HG02852 (cell line): ENCODE data around the gene INKA2.

Experiments used
- ATAC-seq: cut with Tn5 transposase; IDR thresholded peaks from one replicate; pipeline ENCODE4 v1.9.1; 2021; ENCODE audit warnings: mild to moderate bottlenecking, moderate library complexity; ENCODE audit not compliant: unreplicated experiment

Gene INKA2

DNA sequence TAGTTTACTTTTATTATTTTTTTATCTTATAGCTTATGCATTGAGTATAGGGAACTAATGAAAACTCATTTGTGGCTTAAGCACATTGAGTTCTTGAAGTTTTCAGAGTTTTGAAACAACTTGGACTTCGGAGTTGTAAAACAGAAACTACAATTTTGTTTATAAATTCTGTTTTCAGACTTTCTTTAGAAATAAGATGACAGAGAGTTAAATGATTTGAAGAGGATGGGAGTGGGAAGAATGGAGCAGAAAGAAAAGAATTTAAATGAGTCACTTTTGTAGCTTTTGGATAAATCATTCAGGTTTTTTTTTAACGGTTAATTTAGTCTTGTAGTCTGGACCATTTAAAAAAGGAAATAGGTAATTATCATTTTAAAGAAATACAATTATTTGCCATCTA is 32.3 kb downstream of the INKA2 start:
- ATAC-seq, result no peak

DNA sequence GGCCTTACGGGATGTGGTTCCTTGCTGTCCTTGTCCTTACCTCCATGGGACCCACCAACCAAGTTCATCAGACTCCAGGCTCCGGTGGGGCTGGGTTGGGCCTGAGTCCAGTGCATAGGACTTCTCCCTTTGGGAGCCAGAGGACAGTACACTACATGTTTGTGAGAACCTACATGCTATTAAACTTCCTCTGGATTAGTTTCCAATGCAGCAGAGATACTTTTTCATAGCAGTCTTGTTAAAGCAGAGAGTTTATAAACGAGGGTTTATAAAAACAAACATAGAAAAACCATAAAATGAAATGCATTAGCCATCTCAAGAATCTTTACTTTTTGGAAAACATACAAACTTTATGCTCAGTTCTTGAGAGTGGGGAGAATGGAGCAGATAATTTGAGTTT is 33.4 kb downstream of the INKA2 start:
- no peak for ATAC-seq

DNA sequence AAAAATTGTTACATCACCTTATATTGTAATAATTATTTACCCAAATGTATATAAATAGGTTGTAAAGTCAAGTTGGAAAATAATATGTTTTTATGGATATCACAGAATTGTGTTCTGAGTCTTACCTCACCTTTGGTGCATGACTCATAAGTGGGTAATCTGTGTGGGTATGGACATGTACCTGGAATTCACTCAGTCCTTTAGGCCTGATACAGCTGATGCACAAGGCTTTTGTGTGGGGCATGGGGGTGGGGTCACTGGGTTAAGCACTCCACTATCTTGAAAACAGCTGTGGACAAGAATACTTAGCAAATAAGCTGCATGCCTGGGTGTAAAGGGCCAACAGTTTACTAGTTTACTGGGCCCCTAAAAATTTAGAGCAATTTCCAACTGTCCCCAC is 34.4 kb downstream of the INKA2 start:
- no peak for ATAC-seq

DNA sequence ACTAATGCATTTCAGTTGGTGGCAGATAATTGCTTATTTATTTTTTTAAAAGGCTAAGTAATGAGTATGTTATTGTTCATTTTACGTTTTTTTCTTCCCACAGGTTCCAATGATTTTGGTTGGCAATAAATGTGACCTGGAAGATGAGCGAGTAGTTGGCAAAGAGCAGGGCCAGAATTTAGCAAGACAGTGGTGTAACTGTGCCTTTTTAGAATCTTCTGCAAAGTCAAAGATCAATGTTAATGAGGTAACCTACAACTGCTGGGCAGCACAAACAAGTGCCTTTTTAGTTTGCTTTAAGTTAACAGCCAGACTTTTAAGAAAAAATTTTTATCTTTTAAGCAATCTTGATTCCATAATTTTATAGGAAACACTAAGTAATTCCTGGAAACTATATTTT is 35.0 kb downstream of the INKA2 start:
- no peak for ATAC-seq

DNA sequence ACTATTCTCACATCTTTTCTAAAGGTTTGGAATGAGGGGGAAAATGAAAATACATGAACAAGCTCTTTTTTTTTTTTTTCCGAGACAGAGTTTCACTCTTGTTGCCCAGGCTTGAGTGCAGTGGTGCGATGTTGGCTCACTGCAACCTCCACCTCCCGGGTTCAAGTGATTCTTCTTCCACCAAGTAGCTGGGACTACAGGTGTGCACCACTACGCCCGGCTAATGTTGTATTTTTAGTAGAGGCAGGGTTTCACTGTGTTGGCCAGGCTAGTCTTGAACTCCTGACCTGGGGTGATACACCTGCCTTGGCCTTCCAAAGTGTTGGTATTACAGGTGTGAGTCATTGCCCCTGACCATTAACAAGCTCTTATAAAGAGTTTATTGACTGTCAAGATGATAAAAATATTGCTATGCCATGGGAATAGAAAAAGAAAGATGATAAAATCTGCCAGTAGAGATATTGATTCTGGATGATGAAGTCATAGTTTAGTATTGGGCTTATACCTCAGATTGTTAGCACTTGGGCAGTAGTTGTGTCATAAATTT is 36.6 kb downstream of the INKA2 start:
- ATAC-seq, result no peak

DNA sequence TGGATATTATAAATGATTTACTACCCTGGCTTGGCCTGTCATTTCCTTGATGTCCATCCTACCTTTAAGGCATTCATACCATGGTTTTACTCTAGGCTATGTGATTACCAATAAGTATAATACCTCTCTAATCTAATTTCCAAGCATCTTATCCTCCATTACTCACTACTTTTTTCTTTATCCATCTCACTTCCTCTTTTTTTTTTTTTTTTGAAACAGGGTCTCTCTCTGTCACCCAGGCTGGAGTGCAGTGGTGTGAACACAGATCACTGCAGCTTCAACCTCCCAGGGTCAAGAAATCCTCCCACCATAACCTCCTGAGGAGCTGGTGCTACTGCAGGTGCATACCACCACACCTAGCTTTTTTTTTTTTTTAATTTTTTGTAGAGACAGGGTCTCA is 39.9 kb downstream of the INKA2 start:
- no peak for ATAC-seq

DNA sequence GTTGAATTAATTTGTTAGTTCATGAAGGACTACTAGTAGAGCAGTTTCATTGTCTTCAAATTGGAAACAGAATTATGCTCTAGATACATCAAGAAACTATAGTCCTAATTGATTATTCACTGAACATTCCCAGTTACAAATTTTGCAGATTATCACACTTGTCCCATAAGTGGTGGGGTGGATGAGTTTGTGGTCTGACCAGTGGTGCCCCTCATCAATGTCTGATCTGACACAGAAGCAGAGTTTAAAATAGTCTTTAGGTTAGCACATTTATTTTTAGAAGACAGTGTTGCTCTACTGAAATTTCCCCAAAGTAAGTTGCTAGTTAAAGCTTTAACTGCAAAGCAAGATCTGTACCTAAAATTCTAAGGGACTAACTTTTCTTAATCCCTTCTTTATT is 42.9 kb downstream of the INKA2 start:
- no peak for ATAC-seq

DNA sequence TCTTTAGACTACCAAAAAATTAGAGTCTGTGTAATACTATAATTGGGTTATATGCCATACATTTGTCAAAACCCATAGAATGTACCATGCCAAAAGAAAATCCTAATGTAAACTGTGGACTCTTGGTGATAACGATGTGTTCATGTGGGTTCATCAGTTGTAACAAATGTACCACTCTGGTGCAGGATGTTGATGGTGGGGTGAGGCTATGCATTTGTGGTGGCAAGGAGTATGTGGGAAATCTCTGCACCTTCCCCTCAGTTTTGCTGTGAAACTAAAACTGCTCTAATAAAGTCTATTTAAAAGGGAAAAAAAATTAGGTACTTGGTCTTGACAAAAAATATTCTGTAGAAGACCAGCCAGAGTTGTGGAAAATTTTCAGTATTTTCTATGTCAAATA is 43.4 kb downstream of the INKA2 start:
- ATAC-seq, result no peak

DNA sequence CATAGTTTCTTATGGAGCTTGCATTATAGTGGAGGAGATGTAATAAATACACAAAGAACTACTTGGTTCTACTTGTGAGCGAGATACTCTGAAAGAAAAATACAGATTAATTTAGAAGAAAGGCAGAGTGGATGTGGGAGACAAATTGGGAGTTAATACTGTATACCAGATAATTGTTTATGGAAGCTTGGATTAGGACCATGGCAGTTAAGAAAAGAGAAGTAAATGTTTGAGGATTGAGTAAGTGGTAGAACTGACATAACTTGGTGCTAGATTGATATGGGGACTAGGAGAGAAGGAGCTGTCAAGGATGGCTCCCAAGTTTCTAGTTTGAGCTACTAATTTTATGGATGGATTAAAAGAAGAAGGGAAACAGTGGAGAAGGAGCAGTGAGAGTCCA is 47.3 kb downstream of the INKA2 start:
- no peak for ATAC-seq

DNA sequence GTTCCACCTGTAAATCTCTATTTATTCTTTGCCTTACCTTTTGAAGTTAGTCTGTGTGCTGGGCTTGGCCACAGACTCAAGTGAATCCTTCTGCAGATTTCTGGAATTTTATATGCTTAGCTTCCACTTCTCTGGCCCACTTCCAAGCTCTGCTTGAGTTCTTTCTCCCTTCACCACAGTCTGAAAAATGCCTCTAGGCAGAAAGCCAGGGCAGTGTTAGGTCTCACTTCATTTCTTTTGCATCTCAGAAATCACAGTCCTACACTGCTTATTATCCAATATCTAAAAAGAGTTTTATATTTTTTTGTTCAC is 48.9 kb downstream of the INKA2 start:
- no peak for ATAC-seq
